SK-N-MC (cell line): ENCODE data around the gene SDK1.

Experiments used
- DNase-seq: peaks from one replicate; pipeline ENCODE4 v3.0.0-alpha.2; 2011; ENCODE audit warnings: low read depth, low spot score
- H3K27ac ChIP-seq: fragments of 200-600 bp; sonication (generic); 2 replicates; pipeline ENCODE4 v1.5.1; 2016; ENCODE audit warnings: mixed run types
- H3K36me3 ChIP-seq: fragments of 200-600 bp; sonication (generic); 2 replicates; pipeline ENCODE4 v1.6.1; 2017; ENCODE audit warnings: antibody characterized with exemption, low read length, mixed read lengths; ENCODE audit not compliant: insufficient read depth
- H3K4me3 ChIP-seq: fragments of 200-600 bp; sonication (generic); 2 replicates; pipeline ENCODE4 v1.5.1; 2016
- H3K9ac ChIP-seq: fragments of 200-600 bp; sonication (generic); 2 replicates; pipeline ENCODE4 v1.8.0; 2017; ENCODE audit warnings: mixed run types, mixed read lengths; ENCODE audit not compliant: insufficient read length
- H3K9me3 ChIP-seq: fragments of 200-600 bp; sonication (generic); 2 replicates; pipeline ENCODE4 v1.6.1; 2017; ENCODE audit warnings: low read depth, mild to moderate bottlenecking, antibody characterized with exemption, low read length, moderate library complexity, mixed read lengths
- EZH2 ChIP-seq: fragments of 200-600 bp; sonication (generic); IDR thresholded peaks from one replicate; pipeline ENCODE4 v1.6.1; 2017; ENCODE audit warnings: antibody characterized with exemption
- FOXP2 ChIP-seq: optimal IDR thresholded peaks from 2 replicates; pipeline ENCODE3; 2011; ENCODE audit warnings: mild to moderate bottlenecking, moderate library complexity; ENCODE audit not compliant: insufficient read depth; ENCODE audit errors: extremely low read length, control extremely low read depth
- POLR2AphosphoS5 ChIP-seq: IDR thresholded peaks from 2 replicates; pipeline ENCODE4 v1.6.1; 2012; ENCODE audit warnings: mild to moderate bottlenecking, low read depth, low read length, borderline replicate concordance

SDK1 gene

DNA sequence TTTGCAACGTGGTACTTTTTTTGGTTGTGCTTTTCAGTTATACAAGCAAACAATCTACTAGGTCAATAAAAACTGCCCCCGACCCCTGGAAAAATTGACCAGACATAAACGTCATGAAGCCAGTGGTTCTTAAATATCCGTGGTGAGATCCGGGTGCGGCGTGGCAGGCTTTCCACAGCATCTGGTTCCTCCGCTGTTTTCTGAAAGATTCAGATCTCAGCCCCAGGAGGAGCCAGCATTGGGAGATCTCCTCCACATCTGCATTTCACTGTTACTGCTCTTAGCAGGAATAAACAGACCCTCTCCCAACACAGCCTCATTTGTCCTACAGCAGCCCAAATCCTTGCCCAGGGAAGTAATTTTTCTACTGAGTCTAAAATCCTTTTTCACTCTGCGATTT, 716.7 kb downstream of the SDK1 start:
- H3K36me3 ChIP-seq, result peaks cover 64% of the 10 kb centered on the region
- TF ChIP-seq FOXP2, result no peak
- TF ChIP-seq EZH2, result no peak
- no peak for TF ChIP-seq POLR2AphosphoS5
- no peak overlapping the region for H3K27ac ChIP-seq
- no peak for DNase-seq
- H3K9me3 ChIP-seq, result peaks cover 6% of the 10 kb centered on the region
- no peak overlapping the region for H3K4me3 ChIP-seq
- H3K9ac ChIP-seq, result no peak overlapping the region

DNA sequence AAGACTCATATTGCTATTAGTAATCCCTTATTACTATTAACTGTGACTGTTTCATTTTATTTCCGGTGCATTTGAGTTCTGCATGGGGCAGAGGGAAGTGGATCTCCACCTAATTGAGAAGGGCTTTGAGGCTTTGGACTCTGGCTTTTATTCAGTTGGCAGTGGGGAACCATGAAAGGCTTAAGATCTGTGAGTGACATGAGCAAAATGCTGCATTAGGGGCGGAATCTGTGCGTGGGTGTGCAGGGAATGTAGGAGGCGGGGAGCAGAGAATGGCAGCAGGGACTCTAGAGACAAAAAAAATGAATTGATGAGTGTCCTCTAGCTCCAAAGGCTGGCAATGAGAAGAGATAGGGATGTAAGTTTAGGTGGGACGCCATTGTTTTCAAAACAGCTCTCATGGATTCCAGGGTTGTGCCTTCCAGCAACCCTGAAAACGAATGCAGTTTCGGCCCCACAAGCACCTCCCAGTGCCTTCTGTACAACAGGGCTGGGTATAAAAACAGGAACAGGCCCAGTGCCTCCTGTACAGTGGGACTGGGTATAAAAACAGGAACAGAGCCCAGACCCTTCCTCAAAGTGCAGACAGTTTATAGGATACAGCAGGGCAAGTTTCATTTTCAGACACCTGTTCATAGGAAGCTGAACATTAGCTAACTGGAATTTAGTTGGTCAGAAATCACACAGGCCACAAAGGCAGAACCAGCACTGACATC, 717.7 kb downstream of the SDK1 start:
- DNase-seq, result no peak
- no peak overlapping the region for H3K4me3 ChIP-seq
- H3K27ac ChIP-seq, result no peak overlapping the region
- peaks cover 6% of the 10 kb centered on the region for H3K9me3 ChIP-seq
- no peak for TF ChIP-seq EZH2
- TF ChIP-seq POLR2AphosphoS5, result no peak
- TF ChIP-seq FOXP2, result no peak
- no peak overlapping the region for H3K9ac ChIP-seq
- peaks cover 64% of the 10 kb centered on the region for H3K36me3 ChIP-seq

DNA sequence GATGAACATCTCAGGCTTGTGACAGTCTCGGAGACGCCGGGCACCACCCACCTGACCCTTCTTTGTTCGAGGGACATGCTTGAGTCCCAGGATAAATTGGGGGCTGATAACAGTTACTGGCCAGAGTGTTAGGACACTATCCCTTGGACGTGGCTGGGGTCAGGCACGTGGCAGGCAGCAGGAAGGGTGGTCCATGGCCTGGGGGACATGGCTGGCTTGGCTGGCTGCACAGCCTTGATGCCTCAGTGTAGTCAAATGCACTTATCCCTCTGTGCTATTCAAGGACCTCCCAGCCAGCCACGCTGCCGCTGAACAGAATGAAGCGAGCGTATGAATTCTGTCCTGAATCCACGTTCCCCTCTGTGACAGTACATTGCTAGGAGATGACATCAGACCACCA, 719.0 kb downstream of the SDK1 start:
- H3K27ac ChIP-seq, result no peak overlapping the region
- peaks cover 6% of the 10 kb centered on the region for H3K9me3 ChIP-seq
- DNase-seq, result no peak
- no peak overlapping the region for H3K9ac ChIP-seq
- peaks cover 59% of the 10 kb centered on the region for H3K36me3 ChIP-seq
- no peak overlapping the region for H3K4me3 ChIP-seq
- TF ChIP-seq EZH2 (no peak), FOXP2 (no peak), POLR2AphosphoS5 (no peak)

- Histone ChIP-seq H3K9ac (no peak overlapping the region), H3K9me3 (peaks cover 6% of the 10 kb centered on the region), H3K27ac (no peak overlapping the region), H3K36me3 (peaks cover 48% of the 10 kb centered on the region), H3K4me3 (no peak overlapping the region)
- TF ChIP-seq POLR2AphosphoS5, result no peak
- no peak for TF ChIP-seq EZH2
- TF ChIP-seq FOXP2, result no peak
- no peak for DNase-seq
Observed at GRCh38 chr7:4021413-4021812, 720.4 kb downstream of the SDK1 start.

- H3K27ac ChIP-seq, result no peak overlapping the region
- peaks cover 6% of the 10 kb centered on the region for H3K9me3 ChIP-seq
- H3K9ac ChIP-seq, result no peak overlapping the region
- TF ChIP-seq POLR2AphosphoS5, result no peak
- no peak for TF ChIP-seq FOXP2
- no peak for TF ChIP-seq EZH2
- H3K4me3 ChIP-seq, result no peak overlapping the region
- DNase-seq, result no peak
- peaks cover 40% of the 10 kb centered on the region for H3K36me3 ChIP-seq
Observed at GRCh38 chr7:4022265-4022664, 721.2 kb downstream of the SDK1 start.

GRCh38 chr7:4023502-4023901, 722.5 kb downstream of the SDK1 start:
- Histone ChIP-seq H3K27ac (no peak overlapping the region), H3K36me3 (peaks cover 28% of the 10 kb centered on the region), H3K9ac (no peak overlapping the region), H3K4me3 (no peak overlapping the region), H3K9me3 (peaks cover 6% of the 10 kb centered on the region)
- no peak for DNase-seq
- no peak for TF ChIP-seq FOXP2
- TF ChIP-seq EZH2, result no peak
- TF ChIP-seq POLR2AphosphoS5, result no peak

DNA sequence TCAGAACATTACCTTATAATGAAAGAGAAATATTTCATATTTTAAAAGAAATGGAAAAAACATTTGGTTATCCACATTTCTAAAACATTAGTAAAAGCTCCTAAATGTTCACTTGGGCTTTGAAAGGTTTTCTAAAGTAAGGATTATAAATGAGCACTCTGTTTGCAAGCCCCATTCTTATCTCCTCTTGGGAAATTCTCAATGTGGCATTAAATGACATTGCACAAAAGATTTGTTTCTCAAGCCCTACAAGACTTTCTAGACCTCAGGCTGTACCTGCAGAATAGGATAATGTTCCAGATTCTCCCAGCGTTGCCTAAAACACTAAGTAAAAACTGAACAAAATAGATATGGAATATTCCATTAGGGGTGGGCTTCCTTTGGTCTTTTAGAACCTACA, 723.1 kb downstream of the SDK1 start:
- H3K36me3 ChIP-seq, result peaks cover 22% of the 10 kb centered on the region
- H3K9me3 ChIP-seq, result no peaks in the 10 kb centered on the region; the same call in 1 of the 2 replicates
- no peak for DNase-seq
- no peak overlapping the region for H3K4me3 ChIP-seq
- H3K9ac ChIP-seq, result no peak overlapping the region
- TF ChIP-seq FOXP2 (no peak), EZH2 (no peak), POLR2AphosphoS5 (no peak)
- no peak overlapping the region for H3K27ac ChIP-seq

DNA sequence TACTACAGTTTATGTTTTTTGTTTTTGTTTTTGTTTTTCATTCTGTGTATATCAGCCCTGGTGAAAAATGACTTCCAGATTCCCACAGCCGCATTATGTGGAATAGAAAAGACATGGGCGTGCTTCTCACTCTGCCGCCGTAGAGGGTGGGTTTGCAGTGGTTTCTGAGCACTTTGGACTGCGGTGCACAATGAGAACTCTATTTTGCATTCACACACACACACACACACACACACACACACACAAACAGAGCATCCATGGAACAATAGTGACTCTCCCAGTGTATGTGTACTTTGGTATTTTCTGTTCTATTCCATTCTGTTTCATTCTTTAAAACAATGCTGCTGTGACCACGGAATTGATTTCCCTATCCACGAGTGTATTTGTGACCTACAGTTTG, 723.8 kb downstream of the SDK1 start:
- no peak for DNase-seq
- peaks cover 15% of the 10 kb centered on the region for H3K36me3 ChIP-seq
- no peaks in the 10 kb centered on the region; the same call in 1 of the 2 replicates for H3K9me3 ChIP-seq
- H3K4me3 ChIP-seq, result no peak overlapping the region
- no peak overlapping the region for H3K27ac ChIP-seq
- H3K9ac ChIP-seq, result no peak overlapping the region
- no peak for TF ChIP-seq FOXP2
- TF ChIP-seq POLR2AphosphoS5, result no peak
- no peak for TF ChIP-seq EZH2

DNA sequence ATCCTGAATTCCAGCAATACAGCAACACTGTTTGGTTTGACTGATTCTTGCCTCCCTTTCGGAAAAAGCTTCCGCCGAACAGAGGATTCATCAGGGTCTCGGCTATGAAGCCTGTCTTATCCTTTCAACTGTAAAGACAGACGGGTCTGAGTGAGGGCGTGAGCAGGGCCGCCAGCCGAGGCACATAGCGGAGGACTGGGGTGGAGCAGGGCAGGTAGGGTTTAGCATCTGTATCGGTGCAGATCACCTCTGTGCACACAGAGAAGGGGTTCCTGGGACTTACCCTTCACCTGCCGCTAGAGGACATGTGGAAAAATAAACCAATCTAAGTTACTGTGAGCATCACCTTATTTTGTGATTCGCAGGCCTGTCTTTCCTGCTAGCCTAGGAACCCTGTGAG, 724.2 kb downstream of the SDK1 start:
- no peak for DNase-seq
- no peak overlapping the region for H3K9ac ChIP-seq
- H3K27ac ChIP-seq, result no peak overlapping the region
- TF ChIP-seq EZH2, result no peak
- no peak for TF ChIP-seq POLR2AphosphoS5
- no peak for TF ChIP-seq FOXP2
- peaks cover 11% of the 10 kb centered on the region for H3K36me3 ChIP-seq
- H3K9me3 ChIP-seq, result no peaks in the 10 kb centered on the region; the same call in 1 of the 2 replicates
- no peak overlapping the region for H3K4me3 ChIP-seq
